Measurements from ENCODE around the gene VPS37D. TPM values are rescaled to one million over a fixed set of nuclear protein-coding genes. Genes with fewer than 3 reads are reported as not detected.
A peak's percentile ranks its signal among the peaks of the same experiment; 100 is the strongest.

The VPS37D gene
- total RNA-seq, 1 donor: 5.8 TPM

DNA sequence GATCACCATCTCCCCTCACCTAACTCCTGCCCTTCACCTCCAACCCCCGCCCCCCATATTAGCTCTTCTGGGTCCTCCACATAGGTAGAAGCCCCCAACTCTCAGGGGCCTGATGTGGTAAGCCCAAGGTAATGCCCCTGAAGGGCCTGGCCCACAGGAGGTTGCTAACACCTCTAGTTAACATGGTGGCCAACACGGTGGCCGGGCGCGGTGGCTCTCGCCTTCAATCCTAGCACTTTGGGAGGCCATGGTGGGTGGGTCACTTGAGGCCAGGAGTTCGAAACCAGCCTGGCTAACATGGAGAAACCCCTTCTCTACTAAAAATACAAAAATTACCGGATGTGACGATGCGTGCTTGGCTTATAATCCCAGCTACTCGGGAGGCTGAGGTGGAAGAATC, 42.4 kb upstream of the VPS37D start:
- no peak for TF ChIP-seq CTCF (IDR thresholded peaks at IDR 0.05; ENCODE audit: extremely low read depth, low read depth, low read length)
- no peak overlapping the region for H3K4me2 ChIP-seq (ENCODE audit: insufficient read depth, low read length)
- DNase-seq (ENCODE audit: insufficient read length, low spot score, missing footprints): no peak
- no peak overlapping the region for H3K27ac ChIP-seq (ENCODE audit: low read depth, low read length)
- H4K20me1 ChIP-seq (ENCODE audit: insufficient read depth, low read length): no peaks in the 10 kb centered on the region
- H2AFZ ChIP-seq (ENCODE audit: low read length): no peak overlapping the region
- H3K4me1 ChIP-seq (ENCODE audit: insufficient read depth, low read length): no peaks in the 10 kb centered on the region
- H3K9me3 ChIP-seq (ENCODE audit: low read depth, low read length): no peaks in the 10 kb centered on the region
- H3K79me2 ChIP-seq (ENCODE audit: insufficient read depth, low read length): no peaks in the 10 kb centered on the region
- H3K4me3 ChIP-seq (ENCODE audit: insufficient read depth, low read length): no peak overlapping the region
- H3K27me3 ChIP-seq (ENCODE audit: insufficient read depth, low read length): peaks cover 54% of the 10 kb centered on the region
- no peaks in the 10 kb centered on the region for H3K36me3 ChIP-seq (ENCODE audit: insufficient read depth, low read length)

GRCh38 chr7:73626814-73627213, 40.8 kb upstream of the VPS37D start:
- Histone ChIP-seq H2AFZ (ENCODE audit: low read length) (no peak overlapping the region), H3K4me2 (ENCODE audit: insufficient read depth, low read length) (no peak overlapping the region), H3K79me2 (ENCODE audit: insufficient read depth, low read length) (no peaks in the 10 kb centered on the region), H3K36me3 (ENCODE audit: insufficient read depth, low read length) (no peaks in the 10 kb centered on the region), H3K27ac (ENCODE audit: low read depth, low read length) (no peak overlapping the region), H3K4me1 (ENCODE audit: insufficient read depth, low read length) (no peaks in the 10 kb centered on the region), H4K20me1 (ENCODE audit: insufficient read depth, low read length) (no peaks in the 10 kb centered on the region), H3K4me3 (ENCODE audit: insufficient read depth, low read length) (no peak overlapping the region), H3K9me3 (ENCODE audit: low read depth, low read length) (no peaks in the 10 kb centered on the region), H3K27me3 (ENCODE audit: insufficient read depth, low read length) (peaks cover 49% of the 10 kb centered on the region)
- peak; percentile 37 for TF ChIP-seq CTCF (IDR thresholded peaks at IDR 0.05; ENCODE audit: extremely low read depth, low read depth, low read length)
- peak; percentile 96 for DNase-seq (ENCODE audit: insufficient read length, low spot score, missing footprints)

- Histone ChIP-seq H3K79me2 (ENCODE audit: insufficient read depth, low read length) (no peaks in the 10 kb centered on the region), H3K4me3 (ENCODE audit: insufficient read depth, low read length) (no peak overlapping the region), H3K36me3 (ENCODE audit: insufficient read depth, low read length) (no peaks in the 10 kb centered on the region), H3K4me1 (ENCODE audit: insufficient read depth, low read length) (no peaks in the 10 kb centered on the region), H3K4me2 (ENCODE audit: insufficient read depth, low read length) (no peak overlapping the region), H2AFZ (ENCODE audit: low read length) (no peak overlapping the region), H3K9me3 (ENCODE audit: low read depth, low read length) (no peaks in the 10 kb centered on the region), H3K27me3 (ENCODE audit: insufficient read depth, low read length) (peaks cover 39% of the 10 kb centered on the region), H4K20me1 (ENCODE audit: insufficient read depth, low read length) (no peaks in the 10 kb centered on the region), H3K27ac (ENCODE audit: low read depth, low read length) (no peak overlapping the region)
- TF ChIP-seq CTCF (IDR thresholded peaks at IDR 0.05; ENCODE audit: extremely low read depth, low read depth, low read length): no peak
- DNase-seq (ENCODE audit: insufficient read length, low spot score, missing footprints): peak; percentile 36
Observed at GRCh38 chr7:73628504-73628903, 39.1 kb upstream of the VPS37D start.

- no peak for TF ChIP-seq CTCF (IDR thresholded peaks at IDR 0.05; ENCODE audit: extremely low read depth, low read depth, low read length)
- Histone ChIP-seq H3K27ac (ENCODE audit: low read depth, low read length) (no peak overlapping the region), H3K9me3 (ENCODE audit: low read depth, low read length) (no peaks in the 10 kb centered on the region), H3K4me2 (ENCODE audit: insufficient read depth, low read length) (no peak overlapping the region), H3K27me3 (ENCODE audit: insufficient read depth, low read length) (peaks cover 24% of the 10 kb centered on the region), H4K20me1 (ENCODE audit: insufficient read depth, low read length) (no peaks in the 10 kb centered on the region), H3K4me1 (ENCODE audit: insufficient read depth, low read length) (peaks cover 10% of the 10 kb centered on the region), H3K79me2 (ENCODE audit: insufficient read depth, low read length) (no peaks in the 10 kb centered on the region), H2AFZ (ENCODE audit: low read length) (no peak overlapping the region), H3K4me3 (ENCODE audit: insufficient read depth, low read length) (no peak overlapping the region), H3K36me3 (ENCODE audit: insufficient read depth, low read length) (no peaks in the 10 kb centered on the region)
- DNase-seq (ENCODE audit: insufficient read length, low spot score, missing footprints): no peak
Observed at GRCh38 chr7:73631558-73631957, 36.1 kb upstream of the VPS37D start.

All from osteoblast (primary cell).